Mucosa of rectum (tissue), 2 donors: ENCODE measurements around the gene USP48.

Experiments
- H3K27ac ChIP-seq, 2 donors: one replicate each; pipeline ENCODE4 v1.7.0; 2013; ENCODE audit warnings: inconsistent platforms in 2 of 2, low read depth in 2 of 2, low read length in 2 of 2
- H3K27me3 ChIP-seq, 2 donors: one replicate each; pipeline ENCODE4 v1.7.0; 2013; ENCODE audit warnings: low read length in 2 of 2; ENCODE audit not compliant: control insufficient read depth in 2 of 2, insufficient read depth in 2 of 2
- H3K36me3 ChIP-seq, 2 donors: one replicate each; pipeline ENCODE4 v1.7.0; 2013; ENCODE audit warnings: low read length in 2 of 2; ENCODE audit not compliant: control insufficient read depth in 2 of 2, insufficient read depth in 2 of 2
- H3K4me1 ChIP-seq, 2 donors: one replicate each; pipeline ENCODE4 v1.7.0; 2013; ENCODE audit warnings: low read length in 2 of 2, mild to moderate bottlenecking in 1 of 2; ENCODE audit not compliant: control insufficient read depth in 2 of 2, insufficient read depth in 2 of 2
- H3K4me3 ChIP-seq, 2 donors: one replicate each; pipeline ENCODE4 v1.7.0; 2013; ENCODE audit warnings: low read length in 2 of 2
- H3K9ac ChIP-seq, 2 donors: one replicate each; pipeline ENCODE4 v1.7.0; 2013; ENCODE audit warnings: low read length in 2 of 2, low read depth in 1 of 2, mild to moderate bottlenecking in 1 of 2
- H3K9me3 ChIP-seq, 2 donors: one replicate each; pipeline ENCODE4 v1.7.0; 2013; ENCODE audit warnings: low read length in 2 of 2; ENCODE audit not compliant: control insufficient read depth in 2 of 2
- donor health status: healthy.
- donor health status: Normal muscosa, but diverticular disease.

The USP48 gene

DNA sequence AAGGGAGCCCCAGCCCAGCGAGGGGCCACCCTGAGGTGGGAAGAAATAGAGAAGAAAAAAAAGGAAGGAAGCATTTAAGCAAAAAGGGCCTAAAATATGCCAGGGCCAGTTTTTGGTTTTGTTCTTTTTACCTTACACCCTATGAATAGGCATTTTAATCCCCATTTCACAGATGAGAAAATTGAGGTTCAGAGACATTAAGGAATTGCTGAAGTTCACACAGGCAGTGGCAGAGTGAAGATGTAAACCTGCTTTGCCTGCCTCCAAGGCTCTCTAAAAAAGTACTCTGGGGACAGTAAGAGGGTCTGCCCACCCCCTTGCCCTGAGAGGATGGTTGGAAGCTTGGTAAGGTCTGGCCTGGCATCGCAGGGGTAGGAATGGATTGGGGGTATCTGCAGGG is 133.6 kb downstream of the USP48 start:
- Histone ChIP-seq H3K9ac (no peak overlapping the region), H3K27ac (no peak overlapping the region), H3K4me1 (peaks cover 7 to 14% of the 10 kb centered on the region in 2 donors), H3K4me3 (no peak overlapping the region), H3K9me3 (no peaks in the 10 kb centered on the region), H3K27me3 (peaks cover 2 to 5% of the 10 kb centered on the region in 2 donors), H3K36me3 (no peaks in the 10 kb centered on the region)

DNA sequence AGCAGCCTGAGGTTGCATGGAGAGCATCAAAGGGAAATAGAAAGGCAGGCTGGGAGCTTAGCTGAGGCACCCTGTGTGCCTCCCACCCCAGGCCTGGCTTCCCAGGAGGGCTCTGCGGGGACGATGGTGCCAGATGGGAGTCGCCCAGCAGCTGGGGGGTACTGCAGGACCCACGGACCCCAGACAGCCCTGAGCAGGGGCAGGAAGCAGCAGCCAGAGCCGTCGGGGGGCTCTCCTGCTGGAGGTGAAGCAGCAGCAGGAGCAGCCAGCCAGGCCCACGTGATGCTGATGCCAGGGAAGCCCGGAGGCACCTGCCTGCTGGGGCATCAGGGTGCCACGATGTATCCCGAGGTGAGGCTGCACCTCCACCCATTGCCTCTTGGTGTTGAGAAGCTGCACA is 134.2 kb downstream of the USP48 start:
- H3K27ac ChIP-seq = no peak overlapping the region
- peaks cover 7 to 14% of the 10 kb centered on the region in 2 donors for H3K4me1 ChIP-seq
- no peaks in the 10 kb centered on the region for H3K9me3 ChIP-seq
- H3K36me3 ChIP-seq = no peaks in the 10 kb centered on the region
- no peak overlapping the region for H3K9ac ChIP-seq
- no peak overlapping the region for H3K4me3 ChIP-seq
- peaks cover 2 to 5% of the 10 kb centered on the region in 2 donors for H3K27me3 ChIP-seq

DNA sequence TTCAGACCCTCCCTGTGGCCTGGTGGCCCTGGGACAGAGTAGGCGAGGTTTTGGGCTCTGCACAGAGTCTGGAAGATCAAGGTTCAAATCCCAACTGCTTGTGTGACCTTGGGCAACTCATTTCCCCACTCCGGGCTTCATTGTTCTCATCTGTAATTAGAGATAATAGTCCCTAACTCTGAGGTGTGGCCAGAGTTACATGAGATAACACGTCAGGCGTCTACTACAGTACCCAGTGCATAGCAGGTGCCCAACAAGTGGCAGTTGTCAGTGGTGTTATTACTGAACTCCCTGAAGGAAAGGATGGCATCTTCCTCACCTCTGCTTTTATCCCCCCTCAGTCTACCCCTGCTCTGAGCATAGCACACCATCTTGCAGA is 134.6 kb downstream of the USP48 start:
- H3K36me3 ChIP-seq = no peaks in the 10 kb centered on the region
- H3K9me3 ChIP-seq = no peaks in the 10 kb centered on the region
- H3K9ac ChIP-seq = no peak overlapping the region
- no peak overlapping the region for H3K4me3 ChIP-seq
- H3K4me1 ChIP-seq = peaks cover 7 to 14% of the 10 kb centered on the region in 2 donors
- H3K27me3 ChIP-seq = peaks cover 2 to 5% of the 10 kb centered on the region in 2 donors
- H3K27ac ChIP-seq = no peak overlapping the region

DNA sequence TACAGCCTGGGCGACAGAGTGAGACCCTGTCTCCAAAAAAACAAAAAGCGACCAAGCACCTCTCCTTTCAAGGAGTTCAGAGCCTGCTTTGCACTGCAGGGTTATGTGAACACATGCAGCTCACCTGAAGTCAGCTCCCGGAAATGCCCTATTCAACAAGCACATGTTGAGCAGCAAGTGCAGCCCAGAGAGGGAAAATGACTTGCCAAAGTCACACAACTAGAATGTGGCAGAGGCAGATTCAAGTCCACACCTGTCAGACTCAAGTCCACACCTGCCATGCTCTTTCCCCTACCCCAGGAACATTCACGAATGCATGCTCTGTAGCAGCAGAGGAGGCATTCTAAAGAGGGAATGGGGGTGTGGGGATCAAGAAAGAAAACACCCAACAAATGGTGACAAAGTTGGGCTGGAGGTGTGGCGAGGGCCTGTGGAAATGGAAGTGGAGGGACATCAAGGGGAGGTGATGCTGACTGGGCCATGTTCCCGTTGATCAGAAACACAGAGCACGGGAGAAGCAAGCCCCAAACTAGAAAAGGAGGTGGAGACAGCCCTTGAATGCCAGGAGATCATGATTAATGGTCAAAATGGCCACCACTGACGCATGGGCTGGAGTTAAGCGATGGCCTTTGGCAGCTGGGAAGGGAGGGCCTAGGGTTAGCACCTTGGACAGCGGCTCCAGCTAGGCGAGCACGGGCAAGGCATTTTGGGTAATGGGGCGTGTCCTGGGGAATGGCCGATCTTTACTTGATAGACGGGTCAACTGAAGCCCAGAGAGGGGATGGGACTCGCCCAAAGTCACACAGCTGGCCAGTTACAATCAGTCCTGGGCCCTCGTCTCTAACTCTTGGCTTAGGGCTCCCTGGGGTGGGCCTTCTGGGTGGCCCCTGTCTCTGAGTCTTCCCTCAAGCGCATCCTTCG is 135.3 kb downstream of the USP48 start:
- Histone ChIP-seq H3K36me3 (no peaks in the 10 kb centered on the region), H3K27me3 (peaks cover 2 to 5% of the 10 kb centered on the region in 2 donors), H3K9ac (no peak overlapping the region), H3K4me1 (peaks cover 7 to 14% of the 10 kb centered on the region in 2 donors), H3K4me3 (no peak overlapping the region), H3K9me3 (no peaks in the 10 kb centered on the region), H3K27ac (no peak overlapping the region)

GRCh38 chr1:21645550-21645949 is 137.4 kb downstream of the USP48 start:
- H3K27me3 ChIP-seq = peaks cover 0 to 2% of the 10 kb centered on the region in 2 donors
- H3K4me3 ChIP-seq = no peak overlapping the region
- no peak overlapping the region for H3K9ac ChIP-seq
- no peak overlapping the region for H3K27ac ChIP-seq
- H3K9me3 ChIP-seq = no peaks in the 10 kb centered on the region
- no peaks in the 10 kb centered on the region for H3K36me3 ChIP-seq
- peaks cover 0 to 3% of the 10 kb centered on the region in 2 donors for H3K4me1 ChIP-seq

DNA sequence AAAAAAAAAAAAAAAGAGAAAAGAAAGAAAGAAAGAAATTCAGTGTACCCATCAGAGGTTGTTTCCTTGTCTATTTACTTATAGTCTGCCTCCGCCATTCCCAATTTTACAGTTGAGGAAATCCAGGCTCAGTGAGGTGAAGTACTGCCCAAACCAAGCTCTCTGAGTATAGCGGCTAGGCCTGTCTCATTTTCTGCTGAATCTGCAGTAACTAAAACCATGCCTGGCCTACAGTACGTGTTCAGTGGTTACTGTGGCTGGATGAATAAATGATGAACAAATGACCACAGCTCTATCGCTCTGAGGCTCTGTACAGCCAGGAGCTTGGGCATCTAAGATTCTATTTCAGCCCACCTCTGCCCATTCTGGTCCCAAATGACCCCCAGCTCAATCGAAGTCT is 138.0 kb downstream of the USP48 start:
- H3K4me3 ChIP-seq = no peak overlapping the region
- H3K4me1 ChIP-seq = no peaks in the 10 kb centered on the region
- H3K9ac ChIP-seq = no peak overlapping the region
- no peaks in the 10 kb centered on the region for H3K36me3 ChIP-seq
- no peaks in the 10 kb centered on the region for H3K9me3 ChIP-seq
- H3K27ac ChIP-seq = no peak overlapping the region
- H3K27me3 ChIP-seq = peaks cover 0 to 2% of the 10 kb centered on the region in 2 donors

DNA sequence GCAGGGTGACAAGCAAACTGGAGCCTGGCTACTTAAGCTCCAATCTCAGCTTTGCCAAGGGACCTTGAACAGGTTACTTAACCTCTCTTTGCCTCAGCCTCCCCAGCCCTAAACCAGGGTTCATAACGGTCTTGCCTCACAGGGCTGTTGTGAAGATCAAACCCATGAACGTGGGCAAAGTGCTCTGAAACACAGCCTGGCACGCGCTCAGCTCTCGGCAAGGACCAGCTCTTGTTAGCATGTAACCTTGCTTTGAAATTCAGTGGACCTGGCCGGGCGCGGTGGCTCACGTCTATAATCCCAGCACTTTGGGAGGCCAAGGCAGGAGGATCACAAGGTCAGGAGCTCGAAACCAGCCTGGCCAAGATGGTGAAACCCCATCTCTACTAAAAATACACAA is 138.6 kb downstream of the USP48 start:
- peaks cover 0 to 2% of the 10 kb centered on the region in 2 donors for H3K27me3 ChIP-seq
- no peak overlapping the region for H3K9ac ChIP-seq
- no peaks in the 10 kb centered on the region for H3K36me3 ChIP-seq
- H3K4me1 ChIP-seq = no peaks in the 10 kb centered on the region
- no peak overlapping the region for H3K27ac ChIP-seq
- H3K4me3 ChIP-seq = no peak overlapping the region
- no peaks in the 10 kb centered on the region for H3K9me3 ChIP-seq

- peaks cover 0 to 3% of the 10 kb centered on the region in 2 donors for H3K4me1 ChIP-seq
- H3K36me3 ChIP-seq = no peaks in the 10 kb centered on the region
- no peak overlapping the region for H3K27ac ChIP-seq
- H3K9ac ChIP-seq = no peak overlapping the region
- peaks cover 0 to 2% of the 10 kb centered on the region in 2 donors for H3K27me3 ChIP-seq
- H3K9me3 ChIP-seq = no peaks in the 10 kb centered on the region
- no peak overlapping the region for H3K4me3 ChIP-seq
These were observed 139.3 kb downstream of the USP48 start for GRCh38 chr1:21643624-21644023.

DNA sequence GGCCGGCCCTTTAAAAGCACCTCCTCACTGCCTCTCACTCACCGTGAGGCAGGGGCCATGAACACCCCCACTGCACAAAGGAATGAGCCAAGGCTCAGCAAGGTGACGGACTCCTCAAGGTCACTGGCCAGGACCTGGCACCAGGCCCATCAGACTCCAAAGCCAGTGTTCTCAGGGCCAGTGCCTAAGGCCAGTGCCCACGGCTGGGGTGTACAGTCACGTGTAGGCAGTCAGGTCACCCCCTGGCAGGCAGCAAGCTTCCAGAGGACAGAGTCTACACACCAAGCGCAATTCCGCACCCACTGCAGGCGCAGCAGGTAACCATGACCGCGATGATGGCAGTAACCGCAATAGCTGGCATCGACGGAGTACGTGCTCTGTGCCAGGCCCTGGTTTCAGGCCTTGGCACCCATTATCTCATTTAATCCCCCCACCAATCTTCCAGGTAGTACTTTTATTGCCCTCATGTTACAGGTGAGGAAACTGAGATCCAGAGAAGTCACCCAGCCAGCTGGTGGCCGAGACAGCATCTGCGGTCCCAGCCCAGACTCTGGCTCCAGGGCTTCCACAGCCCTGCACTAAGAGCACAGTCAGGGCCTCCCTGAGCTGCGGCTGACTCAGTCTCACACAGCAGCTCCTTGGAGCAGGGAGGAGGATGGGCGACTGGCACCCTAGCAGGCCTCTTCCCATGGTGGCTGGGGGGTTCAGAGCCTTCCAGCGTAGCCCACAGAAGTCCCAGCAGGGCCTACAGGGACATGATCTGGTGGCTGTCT is 140.8 kb downstream of the USP48 start:
- no peak overlapping the region for H3K27ac ChIP-seq
- no peaks in the 10 kb centered on the region for H3K36me3 ChIP-seq
- H3K27me3 ChIP-seq = peaks cover 0 to 2% of the 10 kb centered on the region in 2 donors
- H3K4me1 ChIP-seq = peaks cover 0 to 3% of the 10 kb centered on the region in 2 donors
- H3K9me3 ChIP-seq = no peaks in the 10 kb centered on the region
- no peak overlapping the region for H3K4me3 ChIP-seq
- no peak overlapping the region for H3K9ac ChIP-seq

GRCh38 chr1:21641537-21641936 is 141.4 kb downstream of the USP48 start:
- no peak overlapping the region for H3K27ac ChIP-seq
- no peaks in the 10 kb centered on the region for H3K36me3 ChIP-seq
- no peak overlapping the region for H3K9ac ChIP-seq
- H3K4me3 ChIP-seq = no peak overlapping the region
- H3K9me3 ChIP-seq = no peaks in the 10 kb centered on the region
- peaks cover 0 to 3% of the 10 kb centered on the region in 2 donors for H3K4me1 ChIP-seq
- H3K27me3 ChIP-seq = peaks cover 0 to 2% of the 10 kb centered on the region in 2 donors
